ENCODE data around the gene WDR93.
A peak's percentile ranks its signal among the peaks of the same experiment; 100 is the strongest.

Gene WDR93

DNA sequence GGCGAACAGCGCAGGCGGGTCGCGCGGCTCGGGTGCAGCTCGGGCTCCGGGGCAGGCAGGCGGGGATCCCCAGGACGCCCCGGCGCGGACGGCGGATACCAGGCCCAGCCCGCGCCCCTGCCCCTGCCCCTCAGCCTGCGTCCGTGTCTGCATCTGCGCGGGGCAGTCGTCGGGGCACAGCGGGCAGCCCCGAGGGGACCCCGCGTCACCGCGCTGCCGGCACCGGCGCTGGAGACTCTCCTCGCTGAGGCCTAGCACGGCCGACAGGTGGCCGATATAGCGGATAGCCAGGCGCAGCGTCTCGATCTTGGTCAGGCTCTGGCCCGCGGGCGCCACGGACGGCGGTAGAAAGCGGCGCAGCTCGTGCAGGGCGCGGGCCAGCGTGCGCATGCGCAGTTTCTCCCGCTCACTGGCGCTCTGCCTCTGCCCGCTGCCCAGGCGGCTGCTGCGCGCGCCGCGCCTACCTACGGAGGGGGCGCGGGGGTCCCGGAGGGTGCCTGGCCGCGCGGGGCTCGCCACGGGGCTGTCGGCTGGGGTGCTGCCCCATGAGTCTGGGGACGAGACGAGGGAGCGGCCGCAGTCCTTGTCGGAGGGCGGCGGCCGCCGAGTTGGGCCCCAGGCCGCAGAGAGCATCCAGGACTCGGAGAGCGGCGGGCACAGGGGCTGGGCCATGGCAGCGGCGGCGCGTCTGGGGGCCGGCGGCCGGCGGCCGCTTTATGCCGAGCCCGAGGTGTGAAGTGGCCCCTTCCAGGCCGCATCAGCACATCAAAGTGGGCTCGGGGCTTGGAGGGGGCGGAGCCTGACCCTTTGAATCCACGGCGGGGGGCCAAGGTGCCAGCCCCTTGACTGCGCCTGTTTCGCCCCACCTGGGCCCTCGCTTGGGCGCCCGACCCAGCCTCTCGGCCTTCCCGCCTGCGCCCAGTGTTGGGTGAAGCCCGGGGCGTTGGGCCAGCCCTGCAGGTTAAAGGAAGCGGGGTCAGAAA lies 60.2 kb downstream of the WDR93 start, which contains the start of gene MESP1:
MESP1 (minus strand) TSS at position 690 of the 983 bp plus-strand sequence; CDS start at position 672, 18 bp downstream.
- DNase-seq, result peak; percentile 90

DNA sequence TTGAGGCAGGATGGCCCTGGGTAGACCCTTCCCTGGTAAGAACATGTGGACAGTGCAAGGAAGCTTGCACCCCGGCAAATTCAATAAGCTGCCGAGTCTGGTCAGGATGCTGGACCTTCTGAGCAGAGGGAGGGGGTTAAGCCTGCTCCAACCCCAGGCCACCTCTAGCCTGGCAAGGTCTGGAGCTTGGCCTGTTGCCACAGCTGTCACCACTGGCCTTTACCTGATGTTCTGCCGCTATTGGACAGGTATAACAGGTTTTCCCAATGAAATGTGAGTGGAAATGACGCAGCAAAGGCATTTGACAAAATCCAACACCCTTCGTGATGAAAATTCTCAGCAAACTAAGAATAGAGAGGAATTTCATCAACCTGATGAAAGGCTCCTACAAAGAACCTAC lies 61.1 kb downstream of the WDR93 start:
- no peak for DNase-seq

DNA sequence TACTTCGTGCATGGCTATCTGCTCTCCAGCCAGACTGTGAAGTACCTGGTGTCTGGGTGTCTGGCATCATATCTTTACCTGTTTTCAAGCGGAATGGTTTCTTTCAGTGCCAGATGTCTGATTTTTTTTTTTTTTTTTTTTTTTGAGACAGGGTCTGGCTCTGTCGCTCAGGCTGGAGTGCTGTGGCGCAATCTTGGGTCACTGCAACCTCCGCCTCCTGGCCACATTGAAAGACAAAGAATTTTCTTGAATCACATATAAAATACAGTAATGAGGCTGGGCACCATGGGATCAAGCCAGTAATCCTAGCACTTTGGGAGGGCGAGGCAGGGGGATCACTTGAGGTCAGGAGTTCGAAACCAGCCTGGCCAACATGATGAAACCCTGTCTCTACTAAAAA lies 63.2 kb downstream of the WDR93 start:
- DNase-seq, result no peak

DNA sequence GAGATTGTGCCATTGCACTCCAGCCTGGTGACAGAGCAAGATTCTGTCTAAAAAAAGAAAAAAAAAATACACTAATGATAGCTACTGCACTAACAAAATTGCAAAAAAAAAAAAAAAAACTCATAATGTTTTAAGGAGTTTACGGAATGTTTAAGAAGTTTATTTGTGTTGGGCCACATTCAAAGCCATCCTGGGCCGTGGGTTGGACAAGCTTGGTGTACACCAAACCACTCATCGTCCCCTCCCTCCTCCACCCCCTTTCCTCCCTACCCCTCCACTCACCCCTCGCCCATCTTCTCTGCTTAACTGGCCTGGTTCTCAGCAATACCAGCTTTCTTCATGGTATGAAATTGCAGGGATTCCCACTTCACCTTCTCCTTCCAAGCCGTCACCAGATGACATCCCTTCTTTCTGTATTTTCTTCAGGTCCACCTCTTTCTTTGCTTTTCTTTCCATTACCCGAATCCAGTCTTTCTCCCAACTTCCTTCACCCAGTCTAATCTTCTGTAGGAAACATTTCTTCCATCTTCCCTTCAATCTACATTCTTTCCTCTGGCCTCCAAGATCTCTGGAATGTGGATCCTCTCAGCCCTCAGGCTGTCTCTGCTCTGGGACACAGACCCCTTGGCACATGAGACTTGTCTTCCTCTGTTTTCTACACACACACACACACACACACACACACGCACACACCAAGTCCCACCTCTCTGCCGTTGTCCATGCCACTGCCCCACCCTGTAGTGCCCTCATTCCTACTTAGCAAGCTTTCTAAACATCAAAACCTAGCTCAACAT lies 63.9 kb downstream of the WDR93 start:
- no peak for DNase-seq

DNA sequence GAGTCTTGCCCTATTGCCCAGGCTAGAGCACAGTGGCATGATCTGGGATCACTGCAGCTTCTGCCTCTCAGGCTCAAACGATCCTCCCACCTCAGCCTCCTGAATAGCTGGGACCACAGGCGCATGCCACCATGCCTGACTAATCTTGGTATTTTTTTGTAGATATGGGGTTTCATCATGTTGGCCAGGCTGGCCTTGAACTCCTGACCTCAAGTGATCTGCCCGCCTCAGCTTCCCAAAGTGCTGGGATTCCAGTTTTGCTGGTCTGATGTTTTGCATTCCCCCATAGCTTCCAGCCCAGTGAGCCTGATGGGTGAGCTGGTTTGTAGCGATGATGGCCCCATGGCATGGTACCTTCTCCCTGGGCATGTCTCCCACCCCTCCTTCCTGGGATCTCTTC lies 65.1 kb downstream of the WDR93 start:
- DNase-seq, result no peak

DNA sequence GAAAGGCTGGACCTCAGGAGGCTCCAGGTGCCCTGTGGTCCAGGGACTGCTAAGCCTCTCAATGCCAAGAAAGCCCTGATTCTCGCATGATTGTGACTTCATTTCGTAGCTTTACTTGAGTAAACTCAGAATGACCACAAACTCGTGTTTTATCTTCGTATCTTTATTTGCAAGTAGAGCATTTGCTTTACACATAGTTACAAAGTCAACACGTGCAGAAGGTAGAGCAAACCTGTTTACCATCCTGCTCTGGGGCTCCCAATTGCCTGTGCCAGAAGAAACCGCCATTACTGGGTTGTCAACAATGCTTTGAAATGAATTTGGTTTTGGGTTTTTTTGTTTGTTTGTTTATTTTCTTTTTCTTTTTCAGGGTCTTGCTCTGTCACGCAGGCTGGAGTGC lies 66.3 kb downstream of the WDR93 start:
- no peak for DNase-seq

DNA sequence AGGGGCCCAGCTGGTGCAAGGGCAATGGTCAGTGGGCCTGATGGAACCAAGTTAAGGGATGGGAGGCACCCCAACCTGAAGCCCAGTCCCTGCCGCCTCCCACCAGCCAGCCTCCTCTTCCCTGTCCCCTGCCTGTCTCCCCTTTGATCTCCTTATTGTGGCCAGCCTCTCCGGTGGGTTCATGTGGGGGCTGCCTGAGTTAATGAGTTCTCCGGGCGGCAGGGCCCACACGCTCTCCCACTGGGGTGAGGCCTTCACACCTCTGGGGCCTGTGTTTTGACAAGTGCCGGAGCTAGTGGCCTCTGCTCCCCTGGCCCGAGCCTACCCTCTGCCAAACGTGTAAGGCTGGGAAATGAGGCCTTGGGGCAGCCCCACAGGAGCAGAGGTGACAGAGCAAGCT lies 67.7 kb downstream of the WDR93 start:
- no peak for DNase-seq

DNA sequence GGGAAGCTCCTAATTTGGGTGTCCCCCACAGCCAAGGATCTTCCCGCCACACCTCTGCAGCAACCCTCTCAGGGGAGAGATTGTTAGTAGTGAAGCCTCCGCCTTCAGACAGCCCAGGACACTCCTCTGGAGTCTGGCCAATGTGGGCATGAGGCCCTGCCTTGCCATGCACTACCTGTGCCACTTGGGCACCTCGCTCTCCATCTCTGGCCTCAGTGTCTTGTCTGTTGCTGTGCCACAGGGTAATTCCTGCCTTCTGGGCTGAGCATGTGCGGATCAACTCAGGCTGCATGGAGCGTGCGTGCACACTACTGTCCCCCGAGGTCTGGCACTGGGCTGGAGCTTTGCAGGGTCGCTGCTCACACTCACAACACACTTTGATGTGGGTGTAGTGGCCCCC lies 68.4 kb downstream of the WDR93 start:
- DNase-seq, result no peak

DNA sequence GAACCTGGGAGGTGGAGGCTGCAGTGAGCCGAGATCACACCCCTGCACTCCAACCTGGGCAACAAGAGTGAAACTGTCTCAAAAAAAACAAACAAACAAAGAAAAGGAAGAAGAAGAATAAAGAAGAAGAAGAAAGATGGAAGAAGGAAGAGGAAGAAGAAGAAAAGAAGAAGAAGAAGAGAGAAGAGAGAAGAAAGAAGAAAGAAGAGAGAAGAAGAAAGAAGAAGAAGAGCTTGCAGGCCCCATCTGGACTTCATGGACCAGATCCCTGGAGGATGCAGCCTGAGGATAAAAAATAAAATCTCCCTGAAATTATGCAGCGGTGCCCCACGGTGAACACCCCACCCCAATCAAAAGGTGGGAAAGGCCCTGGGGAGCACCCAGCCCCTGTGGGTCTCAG lies 69.2 kb downstream of the WDR93 start:
- DNase-seq, result no peak

DNA sequence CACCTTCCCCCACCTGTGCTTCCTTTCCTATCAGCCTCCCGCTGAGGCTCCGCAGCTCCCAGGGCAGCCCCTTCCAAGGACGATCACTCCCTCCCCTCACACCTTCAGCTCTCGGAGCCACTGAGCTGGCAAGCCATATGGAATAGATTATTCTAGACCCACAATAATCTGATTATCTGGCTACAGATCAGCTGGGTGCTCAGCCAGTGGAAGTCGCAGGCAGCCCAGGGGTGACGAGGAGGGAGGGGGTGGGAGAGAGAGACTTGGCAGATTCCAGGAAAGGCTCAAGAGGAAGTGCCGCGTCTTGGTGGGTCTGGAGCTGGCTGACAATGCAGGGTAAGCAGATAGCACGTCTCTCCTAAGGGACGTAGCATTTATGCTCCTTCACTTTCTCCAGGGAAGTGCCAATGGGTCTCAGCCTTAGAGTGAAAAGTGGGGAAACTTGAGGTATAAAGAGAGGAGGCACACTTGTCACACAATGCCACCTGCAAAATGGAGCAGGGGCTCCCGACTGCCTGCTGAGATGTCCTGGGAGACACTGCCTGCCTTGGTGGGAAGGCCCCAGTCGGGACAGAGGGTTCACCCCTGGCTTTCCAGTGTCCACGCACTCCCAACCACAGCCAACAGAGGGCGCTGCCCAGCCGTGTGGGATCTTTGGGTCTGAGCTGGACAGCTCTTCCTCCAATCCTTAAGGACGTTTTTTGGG lies 69.8 kb downstream of the WDR93 start:
- peak; percentile 66 for DNase-seq

DNA sequence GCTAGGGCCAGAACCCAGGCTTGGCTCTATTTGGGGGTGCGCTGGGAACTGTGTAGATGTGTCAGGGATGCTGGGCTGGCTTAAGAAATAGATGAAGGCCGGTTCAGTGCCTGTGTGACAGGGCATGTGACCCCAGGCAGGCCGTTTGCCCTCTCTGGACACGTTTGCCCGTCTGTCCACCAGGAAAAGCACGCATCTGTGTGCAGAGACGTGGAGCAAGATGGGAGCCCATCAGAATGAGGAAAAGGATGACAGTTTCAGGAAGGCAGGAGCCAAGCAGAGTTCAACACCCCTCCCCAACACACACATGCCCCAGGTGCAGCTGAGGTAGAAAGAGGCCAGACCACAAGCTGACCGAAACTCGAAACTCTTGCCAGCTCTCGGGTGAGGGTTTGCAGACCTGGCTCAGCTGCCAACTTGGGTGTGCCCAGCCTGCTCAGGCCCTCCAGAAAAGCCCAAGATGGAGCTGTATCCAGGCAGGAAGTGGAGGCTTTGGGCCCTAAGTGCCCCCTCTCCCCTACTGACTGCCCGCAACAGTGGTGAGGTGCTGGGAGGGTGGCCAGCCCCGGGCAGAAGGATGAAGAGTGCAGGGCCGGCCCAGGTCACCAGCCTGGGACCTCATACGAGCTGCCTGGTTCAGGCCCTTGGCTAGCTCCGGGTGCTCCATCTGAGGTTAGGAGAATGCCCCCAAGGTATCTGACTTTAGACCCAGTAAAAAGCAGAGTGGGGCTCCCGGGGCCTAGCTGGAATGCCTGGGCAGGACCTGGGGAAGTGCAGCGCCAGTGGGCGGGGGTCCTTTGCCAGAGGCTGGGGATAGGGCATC lies 70.6 kb downstream of the WDR93 start:
- no peak for DNase-seq

DNA sequence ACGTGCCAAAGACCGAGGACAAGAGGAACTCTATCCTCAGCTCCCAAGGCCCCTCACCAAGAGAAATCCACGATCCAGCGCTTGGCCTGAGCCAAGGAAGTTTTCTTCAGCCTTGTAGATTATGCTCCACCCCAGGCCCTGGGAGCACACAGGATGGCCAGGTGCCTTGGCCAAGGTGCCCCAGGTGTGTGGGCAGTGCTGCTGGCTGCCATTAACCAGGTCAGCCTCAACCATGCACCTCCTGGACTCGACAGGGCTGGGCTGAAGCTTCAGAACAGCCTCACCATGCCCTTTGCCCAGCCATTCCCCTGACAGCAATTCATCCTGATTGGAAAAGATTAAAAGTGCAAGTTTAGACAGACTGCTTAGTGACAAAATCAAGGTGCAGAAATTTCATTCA lies 71.3 kb downstream of the WDR93 start:
- no peak for DNase-seq

DNA sequence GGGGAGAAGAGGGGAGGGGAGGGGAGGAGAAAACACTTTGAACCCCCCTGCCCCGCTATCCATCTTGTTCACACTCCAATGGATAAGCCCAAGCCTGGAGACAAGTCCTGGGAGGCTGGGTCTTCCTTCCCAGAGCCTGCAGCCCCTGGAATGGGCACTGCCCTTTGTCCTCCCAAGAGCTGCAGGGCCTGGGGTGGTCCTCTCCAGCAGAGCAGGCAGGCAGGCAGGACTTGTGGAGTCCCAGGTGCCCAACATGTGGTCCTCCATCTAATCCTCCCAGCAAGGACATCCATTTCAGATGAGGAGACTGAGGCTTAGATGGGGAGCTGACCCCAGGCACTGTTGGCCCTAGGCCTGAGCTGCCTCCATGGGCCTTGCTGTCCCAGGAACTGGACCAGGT lies 75.1 kb downstream of the WDR93 start:
- DNase-seq, result no peak

DNA sequence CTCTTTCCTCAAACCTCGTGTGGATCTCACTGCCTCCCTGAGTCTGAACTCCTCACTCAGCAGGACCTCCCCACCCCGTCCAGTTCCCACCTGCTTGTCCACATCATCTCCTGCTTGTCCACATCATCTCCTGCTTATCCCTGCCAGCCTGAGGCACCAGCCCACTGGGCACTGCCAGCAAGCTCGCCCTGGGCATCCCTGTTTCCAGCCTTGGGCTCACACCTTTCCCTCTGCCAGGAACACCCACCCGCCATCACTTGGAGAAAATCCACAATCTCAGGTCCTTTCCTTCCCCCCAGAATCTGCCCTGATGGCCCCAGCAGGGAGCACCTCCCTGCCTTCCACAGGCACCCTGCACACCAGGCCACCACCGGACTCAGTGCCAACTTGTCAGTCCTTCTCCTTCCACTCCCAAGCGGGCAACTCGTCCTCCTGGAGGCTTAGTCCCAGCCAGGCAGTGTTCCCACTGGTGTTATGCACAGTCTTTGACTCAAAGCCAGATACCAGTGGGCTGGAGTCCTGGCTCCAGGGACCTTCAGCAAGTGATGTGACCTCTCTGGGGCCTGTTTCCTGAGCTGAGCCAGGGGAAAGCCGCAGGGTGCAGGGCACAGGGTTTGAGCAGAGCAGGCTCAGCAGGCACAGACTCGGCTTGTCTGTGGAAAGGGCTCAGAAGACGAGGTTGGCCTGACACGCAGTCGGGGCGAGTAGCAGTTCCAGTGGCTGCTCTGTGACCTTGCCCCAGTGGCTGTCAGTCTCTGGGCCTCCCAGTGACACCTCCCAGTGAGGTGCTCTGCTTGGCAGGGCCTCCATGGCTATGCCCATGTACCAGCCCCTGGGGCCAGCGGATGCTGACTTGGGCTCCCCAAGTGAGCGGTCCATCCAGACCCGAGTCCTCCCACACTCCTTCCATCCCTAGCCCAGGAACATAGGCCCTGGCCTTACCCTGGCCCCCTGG lies 76.0 kb downstream of the WDR93 start:
- DNase-seq, result no peak

DNA sequence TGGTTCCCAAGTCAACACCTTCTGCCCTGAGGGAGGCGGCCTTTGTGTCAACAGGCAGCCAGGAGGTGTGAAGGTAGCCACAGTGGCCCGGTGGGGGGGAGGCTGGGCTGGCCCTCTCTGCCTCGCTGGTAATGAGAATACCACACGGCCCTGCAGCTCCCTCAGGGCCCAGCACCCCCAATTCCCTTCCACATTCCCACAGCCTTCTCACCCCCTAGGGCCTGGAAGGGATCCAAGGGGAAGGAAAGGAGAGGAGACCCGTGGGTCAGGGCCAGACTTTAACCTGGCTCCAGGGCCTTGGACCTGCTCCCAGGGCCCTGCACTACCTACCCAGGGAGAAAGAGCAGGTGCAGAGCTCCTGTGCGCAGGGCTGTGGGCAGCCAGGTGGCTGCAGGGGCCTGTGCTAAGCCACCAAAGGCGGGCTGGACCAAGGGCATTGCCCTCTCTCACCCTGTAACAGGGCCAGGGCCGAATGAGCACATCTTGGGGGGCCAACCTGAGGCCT lies 76.9 kb downstream of the WDR93 start:
- DNase-seq, result no peak

DNA sequence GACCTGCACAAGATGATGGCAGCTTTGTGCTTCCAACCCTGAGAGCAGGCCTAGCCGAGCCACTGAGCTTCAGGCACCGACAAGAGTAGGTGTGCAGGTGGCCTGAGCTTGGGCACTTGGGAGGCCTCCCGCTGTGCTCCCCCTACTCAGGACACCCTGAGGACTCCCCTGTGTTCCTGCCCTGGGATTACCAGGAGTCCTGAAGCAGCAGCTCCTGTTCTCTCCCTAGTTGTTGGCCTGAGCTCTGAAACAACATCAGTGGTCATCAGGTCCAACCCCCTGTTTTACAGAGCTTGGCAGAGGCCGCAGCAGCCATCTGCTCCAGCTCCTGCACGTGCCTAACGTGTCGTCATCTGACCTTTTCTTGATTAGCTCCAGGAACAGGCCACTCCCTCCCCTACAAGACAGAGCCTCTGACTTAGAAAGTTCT lies 77.5 kb downstream of the WDR93 start:
- DNase-seq, result no peak

DNA sequence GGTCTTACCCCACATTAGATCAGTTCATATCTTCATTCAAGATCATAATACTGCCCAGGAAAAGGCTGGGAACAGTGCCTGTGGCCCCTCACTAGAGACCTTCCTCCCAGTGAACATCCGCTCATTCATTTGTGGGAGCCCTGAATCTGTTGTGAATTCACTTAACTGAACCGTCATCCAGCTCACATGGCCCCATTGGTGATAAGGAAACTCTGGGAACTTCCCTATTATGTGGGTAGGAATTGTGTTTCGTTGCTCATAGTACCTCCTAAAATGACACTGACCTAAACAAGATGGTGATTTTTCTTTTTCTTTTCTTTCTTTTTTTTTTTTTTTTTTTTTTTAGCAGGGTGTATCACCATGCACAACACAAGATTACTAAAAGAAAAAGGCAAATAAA lies 78.8 kb downstream of the WDR93 start:
- DNase-seq, result no peak

DNA sequence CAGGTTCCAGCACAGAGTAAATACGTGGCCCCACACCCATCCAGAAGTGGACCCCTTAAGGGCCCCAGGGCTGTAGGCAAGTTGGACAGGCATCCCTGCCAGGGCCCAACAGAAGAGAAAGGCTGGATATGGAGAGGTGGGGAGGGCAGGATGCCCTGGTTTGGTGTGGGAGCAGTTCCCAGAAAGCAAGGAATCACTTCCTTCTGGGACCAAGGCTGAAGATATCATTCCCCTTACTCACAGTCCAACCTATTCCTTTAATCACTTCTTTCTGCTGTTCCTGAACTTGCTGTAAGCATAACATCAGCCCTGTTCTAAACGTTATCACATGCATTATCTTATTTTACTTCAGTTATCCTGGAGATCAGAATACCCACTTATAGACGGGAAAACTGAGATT lies 79.4 kb downstream of the WDR93 start:
- no peak for DNase-seq

DNA sequence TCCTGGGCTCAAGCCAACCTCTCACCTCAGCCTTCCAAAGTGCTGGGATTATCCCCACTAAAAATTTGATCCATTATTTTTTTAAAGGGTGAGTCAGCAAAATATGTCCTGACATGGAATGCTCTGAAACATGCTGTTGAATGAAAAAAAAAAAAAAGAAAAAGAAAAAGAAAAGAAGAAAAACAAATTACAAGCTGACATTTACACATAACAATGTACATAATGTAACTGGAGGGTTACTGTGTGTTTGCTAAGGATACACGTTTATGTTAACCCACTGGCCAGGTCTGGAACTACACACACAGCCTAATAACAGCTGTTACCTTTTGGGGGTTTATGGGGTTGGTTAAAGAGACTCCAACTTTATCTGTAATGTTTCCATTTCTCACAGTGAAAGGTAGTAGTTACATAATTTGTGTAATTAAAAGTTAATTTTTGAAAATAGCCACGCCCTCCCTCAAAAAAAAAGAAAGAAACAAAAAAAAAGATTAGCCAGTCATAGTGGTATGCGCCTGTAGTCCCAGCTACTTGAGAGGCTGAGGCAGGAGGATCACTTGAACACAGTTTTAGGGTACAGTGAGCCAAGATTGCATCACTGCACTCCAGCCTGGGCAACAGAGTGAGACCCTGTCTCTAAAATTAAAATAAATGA lies 82.4 kb downstream of the WDR93 start:
- no peak for DNase-seq

DNA sequence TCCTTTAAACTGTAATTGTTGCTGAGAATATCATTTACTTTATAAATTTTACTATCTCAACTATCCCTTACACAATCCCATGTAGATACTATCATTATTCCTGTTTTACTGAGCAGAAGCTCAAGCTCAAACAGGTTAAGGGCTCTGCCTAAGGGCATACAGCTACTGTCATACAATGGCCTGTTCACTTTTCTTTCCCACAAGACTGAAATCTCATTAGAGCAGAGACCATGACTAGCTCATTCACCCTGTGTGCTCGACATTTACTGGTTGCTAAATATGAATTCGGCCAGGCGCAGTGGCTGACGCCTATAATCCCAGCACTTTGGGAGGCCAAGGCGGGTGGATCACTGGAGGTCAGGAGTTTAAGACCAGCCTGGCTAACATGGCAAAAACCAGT lies 83.9 kb downstream of the WDR93 start:
- no peak for DNase-seq
